OCI-LY7 (cell line): ENCODE results near the gene OPTC.

Source experiments
- CTCF ChIP-seq: fragments of 200-600 bp; sonication (generic); conservative IDR thresholded peaks from 2 replicates; pipeline ENCODE4 v1.5.1; 2014; ENCODE audit warnings: mild to moderate bottlenecking, antibody characterized with exemption, low read length, moderate library complexity, mixed read lengths
- EZH2phosphoT487 ChIP-seq: fragments of 200-600 bp; sonication (generic); IDR thresholded peaks from 2 replicates; pipeline ENCODE4 v1.6.1; 2018; ENCODE audit warnings: low read depth, borderline replicate concordance, mild to moderate bottlenecking, mixed run types, antibody characterized with exemption, low read length, moderate library complexity, mixed read lengths

GRCh38 chr1:203465146-203465798 is 28.7 kb upstream of the OPTC start:
- no peak for TF ChIP-seq EZH2phosphoT487
- no peak for TF ChIP-seq CTCF
